ENCODE results near the gene MZT2A. TPM values are rescaled to one million over a fixed set of nuclear protein-coding genes. Genes with fewer than 3 reads are reported as not detected.
"Not testable (repeated sequence)": the region's sequence is repeated elsewhere in the genome, so short reads cannot be mapped to it uniquely, and the experiment has no call there.

MZT2A gene
- total RNA-seq, 1 experiment from 2014 or later = 143 TPM

DNA sequence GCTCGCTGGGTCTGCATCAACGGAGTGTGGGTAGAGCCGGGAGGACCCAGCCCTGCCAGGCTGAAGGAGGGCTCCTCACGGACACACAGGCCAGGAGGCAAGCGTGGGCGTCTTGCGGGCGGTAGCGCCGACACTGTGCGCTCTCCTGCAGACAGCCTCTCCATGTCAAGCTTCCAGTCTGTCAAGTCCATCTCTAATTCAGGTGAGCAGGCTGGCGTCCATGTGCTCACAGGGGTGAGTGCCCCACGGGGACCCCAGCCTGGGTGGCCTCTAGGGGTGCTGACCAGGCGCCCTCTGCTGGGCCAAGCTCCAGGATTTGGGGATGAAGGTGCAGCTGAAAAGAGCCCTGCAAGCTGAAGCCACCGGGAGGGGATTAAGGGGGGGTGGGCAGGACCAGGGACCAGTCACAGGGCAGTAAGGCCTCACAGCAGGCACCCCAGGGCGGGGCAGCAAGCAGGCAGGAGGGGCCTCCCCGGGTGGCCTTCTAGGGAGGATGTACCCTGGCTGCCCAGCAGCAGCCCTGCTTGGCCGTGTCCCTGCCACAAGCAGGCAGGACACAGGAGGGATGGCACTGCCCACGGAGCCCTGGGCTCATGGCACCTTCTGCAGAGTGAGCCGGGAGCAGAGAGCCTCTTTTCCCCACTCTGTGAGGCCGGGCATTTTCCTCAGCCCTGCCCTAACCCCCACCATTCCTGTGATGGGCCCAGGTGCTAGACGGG, 38.6 kb upstream of the MZT2A start:
- H3K9me3 ChIP-seq (ENCODE audit: control insufficient read depth, insufficient read depth, low read depth, low read length); intact Hi-C loops (cut with micrococcal nuclease; ENCODE audit: unreplicated experiment); H3K36me3 ChIP-seq (ENCODE audit: control insufficient read depth, insufficient read depth, low read length); H3K4me1 ChIP-seq (ENCODE audit: control insufficient read depth, insufficient read depth, low read length); H3K27me3 ChIP-seq (ENCODE audit: control insufficient read depth, insufficient read depth, low read length); H3K4me3 ChIP-seq (ENCODE audit: low read depth in 2 of 2, low read length in 2 of 2); H3K27ac ChIP-seq (ENCODE audit: low read length); BruUV-seq (replicated peaks); CTCF ChIA-PET; DNase-seq (ENCODE audit: low read depth, low spot score); ATAC-seq; in situ Hi-C loops (cut with HindIII; ENCODE audit: low pct_unique_long_range_greater_than_20kb, low sequenced_read_pairs); POLR2A ChIA-PET: not testable (repeated sequence)
- TF ChIP-seq CTCF (IDR thresholded peaks at IDR 0.05) = peak; percentile 59

GRCh38 chr2:131529864-131530445, 37.8 kb upstream of the MZT2A start:
- H3K27ac ChIP-seq (ENCODE audit: low read length); in situ Hi-C loops (cut with HindIII; ENCODE audit: low pct_unique_long_range_greater_than_20kb, low sequenced_read_pairs); H3K4me1 ChIP-seq (ENCODE audit: control insufficient read depth, insufficient read depth, low read length); DNase-seq (ENCODE audit: low read depth, low spot score); CTCF ChIA-PET; POLR2A ChIA-PET; H3K27me3 ChIP-seq (ENCODE audit: control insufficient read depth, insufficient read depth, low read length); BruUV-seq (replicated peaks); ATAC-seq; H3K36me3 ChIP-seq (ENCODE audit: control insufficient read depth, insufficient read depth, low read length); H3K4me3 ChIP-seq (ENCODE audit: low read depth in 2 of 2, low read length in 2 of 2); H3K9me3 ChIP-seq (ENCODE audit: control insufficient read depth, insufficient read depth, low read depth, low read length); intact Hi-C loops (cut with micrococcal nuclease; ENCODE audit: unreplicated experiment): not testable (repeated sequence)

DNA sequence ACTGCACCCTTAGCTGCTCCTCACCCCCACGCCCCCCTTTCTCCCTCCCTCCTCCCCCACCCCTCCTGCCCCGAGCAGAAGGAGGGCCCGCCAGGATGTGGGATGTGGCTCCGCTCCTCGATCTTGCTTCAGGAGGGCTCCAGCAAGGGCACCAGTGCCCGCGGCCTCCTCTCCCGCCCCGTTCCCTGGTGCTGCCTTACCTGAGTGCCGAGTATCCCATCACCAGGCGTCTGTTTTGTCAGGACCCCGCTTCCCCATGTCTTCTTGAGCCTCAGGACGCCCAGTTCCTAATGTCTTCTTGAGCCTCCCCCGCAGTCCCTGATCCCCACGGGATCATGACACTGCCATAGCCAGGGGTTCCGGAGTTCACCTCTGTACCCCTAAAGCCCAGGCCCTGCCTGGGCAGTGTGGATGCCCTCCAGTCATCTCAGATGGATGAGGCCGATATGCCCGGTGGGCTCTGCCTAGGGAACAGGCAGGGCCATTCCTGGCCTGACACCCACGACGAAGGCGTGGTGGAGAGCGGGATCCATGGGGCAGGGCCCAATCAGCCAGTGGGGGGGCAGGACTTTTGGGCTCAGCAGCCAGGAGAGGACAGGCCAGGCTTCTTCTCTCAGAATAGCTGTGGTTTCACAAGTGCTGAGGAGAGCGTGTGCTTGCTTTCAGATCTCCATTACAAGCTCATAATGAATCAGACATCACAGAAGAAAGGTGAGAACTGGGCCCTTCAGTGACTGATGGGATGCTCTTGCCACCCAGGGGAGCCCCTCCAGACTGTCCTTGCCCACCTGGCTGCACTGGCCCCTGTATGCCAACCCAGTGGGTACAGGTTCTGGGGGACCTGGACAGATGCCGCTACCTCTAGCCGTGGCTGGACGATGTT, 37.0 kb upstream of the MZT2A start:
- CTCF ChIA-PET; POLR2A ChIA-PET; ATAC-seq; BruUV-seq (replicated peaks); intact Hi-C loops (cut with micrococcal nuclease; ENCODE audit: unreplicated experiment); H3K4me3 ChIP-seq (ENCODE audit: low read depth in 2 of 2, low read length in 2 of 2); in situ Hi-C loops (cut with HindIII; ENCODE audit: low pct_unique_long_range_greater_than_20kb, low sequenced_read_pairs); DNase-seq (ENCODE audit: low read depth, low spot score); H3K9me3 ChIP-seq (ENCODE audit: control insufficient read depth, insufficient read depth, low read depth, low read length); H3K27me3 ChIP-seq (ENCODE audit: control insufficient read depth, insufficient read depth, low read length); H3K36me3 ChIP-seq (ENCODE audit: control insufficient read depth, insufficient read depth, low read length); H3K4me1 ChIP-seq (ENCODE audit: control insufficient read depth, insufficient read depth, low read length); H3K27ac ChIP-seq (ENCODE audit: low read length): not testable (repeated sequence)

- H3K36me3 ChIP-seq (ENCODE audit: control insufficient read depth, insufficient read depth, low read length); CTCF ChIA-PET; H3K4me1 ChIP-seq (ENCODE audit: control insufficient read depth, insufficient read depth, low read length); intact Hi-C loops (cut with micrococcal nuclease; ENCODE audit: unreplicated experiment); H3K9me3 ChIP-seq (ENCODE audit: control insufficient read depth, insufficient read depth, low read depth, low read length); in situ Hi-C loops (cut with HindIII; ENCODE audit: low pct_unique_long_range_greater_than_20kb, low sequenced_read_pairs); DNase-seq (ENCODE audit: low read depth, low spot score); BruUV-seq (replicated peaks); H3K27me3 ChIP-seq (ENCODE audit: control insufficient read depth, insufficient read depth, low read length): not testable (repeated sequence)
- POLR2A ChIA-PET = interaction anchor here (0.7 kb wide), 1 partner anchor 527 kb away, joined by 5 read pairs; no protein-coding TSS in a partner anchor
- ATAC-seq = peak; percentile 94
- Histone ChIP-seq H3K27ac (ENCODE audit: low read length) (peak within 1 kb of the TSS; percentile 90), H3K4me3 (ENCODE audit: low read depth in 2 of 2, low read length in 2 of 2) (peak within 1 kb of the TSS; percentile 45 to 61)
Measured at GRCh38 chr2:131527131-131528001, 35.2 kb upstream of the MZT2A start, which contains the start of gene CCDC74A. Gene CCDC74A (plus strand): TSS chr2:131527888. CDS start chr2:131527971, 83 bp downstream.

DNA sequence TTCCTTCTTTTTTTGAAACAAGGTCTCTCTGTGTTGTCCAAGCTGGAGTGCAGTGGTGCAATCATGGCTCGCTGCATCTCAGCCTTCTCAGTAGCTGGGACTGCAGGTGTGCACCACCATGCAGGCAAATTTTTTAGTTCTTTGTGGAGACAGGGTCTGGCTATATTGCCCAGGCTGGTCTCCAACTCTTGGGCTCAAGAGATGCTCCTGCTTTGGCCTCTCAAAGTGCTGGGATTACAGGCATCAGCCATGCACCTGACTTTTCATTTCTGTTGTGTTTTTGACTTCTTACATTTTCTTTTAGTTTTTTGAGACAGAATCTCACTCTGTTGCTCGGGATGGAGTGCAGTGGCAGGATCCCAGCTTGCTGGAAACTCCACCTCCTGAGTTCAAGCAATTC, 33.1 kb upstream of the MZT2A start:
- ATAC-seq; H3K9me3 ChIP-seq (ENCODE audit: control insufficient read depth, insufficient read depth, low read depth, low read length); H3K27me3 ChIP-seq (ENCODE audit: control insufficient read depth, insufficient read depth, low read length); CTCF ChIA-PET; H3K36me3 ChIP-seq (ENCODE audit: control insufficient read depth, insufficient read depth, low read length); H3K27ac ChIP-seq (ENCODE audit: low read length); H3K4me3 ChIP-seq (ENCODE audit: low read depth in 2 of 2, low read length in 2 of 2); intact Hi-C loops (cut with micrococcal nuclease; ENCODE audit: unreplicated experiment); DNase-seq (ENCODE audit: low read depth, low spot score); H3K4me1 ChIP-seq (ENCODE audit: control insufficient read depth, insufficient read depth, low read length); BruUV-seq (replicated peaks); in situ Hi-C loops (cut with HindIII; ENCODE audit: low pct_unique_long_range_greater_than_20kb, low sequenced_read_pairs): not testable (repeated sequence)
- POLR2A ChIA-PET = interaction anchor here (0.6 kb wide), 1 partner anchor 33 kb away, joined by 4 read pairs; no protein-coding TSS in a partner anchor

All from Panc1 (cell line).